Neuronal stem cell (in vitro differentiated cells): ENCODE results near the gene KIF26B.

ENCODE experiments used
- DNase-seq: peaks from one replicate; pipeline ENCODE4 v3.0.0-alpha.2; 2013; ENCODE audit warnings: low spot score
- H2AFZ ChIP-seq: one replicate; pipeline ENCODE4 v1.6.1; 2013; ENCODE audit warnings: mild to moderate bottlenecking, low read length, inconsistent platforms
- H2AK5ac ChIP-seq: 2 replicates; pipeline ENCODE4 v1.6.1; 2013; ENCODE audit warnings: low read depth, mild to moderate bottlenecking, inconsistent platforms, low read length, moderate library complexity, mixed read lengths
- H2BK120ac ChIP-seq: 2 replicates; pipeline ENCODE4 v1.6.1; 2013; ENCODE audit warnings: low read depth, mild to moderate bottlenecking, inconsistent platforms, low read length, moderate library complexity, mixed read lengths
- H2BK12ac ChIP-seq: one replicate; pipeline ENCODE4 v1.6.1; 2013; ENCODE audit warnings: low read length, inconsistent platforms
- H2BK15ac ChIP-seq: 2 replicates; pipeline ENCODE4 v1.6.1; 2013; ENCODE audit warnings: mild to moderate bottlenecking, low read length, inconsistent platforms, mixed read lengths
- H2BK5ac ChIP-seq: one replicate; pipeline ENCODE4 v1.6.1; 2013; ENCODE audit warnings: inconsistent platforms, mild to moderate bottlenecking, low read length, moderate library complexity
- H3K14ac ChIP-seq: one replicate; pipeline ENCODE4 v1.6.1; 2013; ENCODE audit warnings: low read length, inconsistent platforms
- H3K18ac ChIP-seq: 2 replicates; pipeline ENCODE4 v1.6.1; 2013; ENCODE audit warnings: low read length, inconsistent platforms
- H3K23ac ChIP-seq: 2 replicates; pipeline ENCODE4 v1.6.1; 2013; ENCODE audit warnings: low read depth, mild to moderate bottlenecking, mixed read lengths, low read length, inconsistent platforms; ENCODE audit not compliant: poor library complexity
- H3K27ac ChIP-seq: replicated peaks from 3 replicates; pipeline ENCODE4 v1.5.1; 2013; ENCODE audit warnings: low read length, inconsistent platforms
- H3K27me3 ChIP-seq, 3 experiments: 2 replicates each; pipeline ENCODE4 v1.6.1; 2013; ENCODE audit warnings: low read length in 3 of 3, mild to moderate bottlenecking in 2 of 3, inconsistent platforms in 1 of 3, low read depth in 1 of 3, mixed read lengths in 1 of 3, moderate library complexity in 1 of 3; ENCODE audit not compliant: control insufficient read depth in 3 of 3, insufficient read depth in 3 of 3
- H3K36me3 ChIP-seq, 2 donors: replicated peaks in 1 of 2; 2 replicates each; pipeline ENCODE4 v1.6.1; 2013; ENCODE audit warnings: low read length in 2 of 2; ENCODE audit not compliant: control insufficient read depth in 2 of 2, insufficient read depth in 2 of 2
- H3K4ac ChIP-seq: 2 replicates; pipeline ENCODE4 v1.6.1; 2013; ENCODE audit warnings: inconsistent platforms, mild to moderate bottlenecking, low read length, moderate library complexity
- H3K4me1 ChIP-seq, 2 donors: 1 replicate in 1 of 2; 2 replicates in 1 of 2; pipeline ENCODE4 v1.6.1; 2013; ENCODE audit warnings: low read length in 2 of 2, low read depth in 1 of 2; ENCODE audit not compliant: control insufficient read depth in 2 of 2, insufficient read depth in 1 of 2
- H3K4me2 ChIP-seq: one replicate; pipeline ENCODE4 v1.6.1; 2013; ENCODE audit warnings: mild to moderate bottlenecking, low read length, inconsistent platforms; ENCODE audit not compliant: insufficient read depth, poor library complexity, severe bottlenecking
- H3K4me3 ChIP-seq, 2 donors: 2 replicates each; pipeline ENCODE4 v1.5.1; 2013; ENCODE audit warnings: low read length in 2 of 2, mild to moderate bottlenecking in 2 of 2, inconsistent platforms in 1 of 2, moderate library complexity in 1 of 2
- H3K79me1 ChIP-seq: one replicate; pipeline ENCODE4 v1.6.1; 2013; ENCODE audit warnings: low read depth, mild to moderate bottlenecking, inconsistent platforms, low read length, moderate library complexity
- H3K9ac ChIP-seq: one replicate; pipeline ENCODE4 v1.6.1; 2013; ENCODE audit warnings: mild to moderate bottlenecking, low read depth, low read length, inconsistent platforms; ENCODE audit not compliant: poor library complexity
- H3K9me3 ChIP-seq, 2 donors: replicated peaks in 1 of 2; 2 replicates each; pipeline versions ENCODE3 to v1.6.1; 2013; ENCODE audit warnings: low read length in 2 of 2, mild to moderate bottlenecking in 2 of 2, inconsistent platforms in 1 of 2, low read depth in 1 of 2, mixed read lengths in 1 of 2, moderate library complexity in 1 of 2; ENCODE audit not compliant: control insufficient read depth in 2 of 2, insufficient read depth in 1 of 2
- H4K8ac ChIP-seq: one replicate; pipeline ENCODE4 v1.6.1; 2013; ENCODE audit warnings: low read depth, mild to moderate bottlenecking, inconsistent platforms, low read length, moderate library complexity
- H4K91ac ChIP-seq: one replicate; pipeline ENCODE4 v1.6.1; 2013; ENCODE audit warnings: low read length, low read depth, mild to moderate bottlenecking, inconsistent platforms; ENCODE audit not compliant: poor library complexity
- WGBS, 2 donors: extraction: QIAGEN DNeasy Blood & Tissue Kit; methylation state at CpG; one replicate each; pipeline ENCODE4 v1.1.7; 2013; ENCODE audit warnings: missing lambda C conversion rate in 2 of 2, mixed read lengths in 1 of 2; ENCODE audit not compliant: insufficient read length in 2 of 2, insufficient replicate concordance in 1 of 2; ENCODE audit errors: extremely low coverage in 2 of 2; 5-methylcytosine and 5-hydroxymethylcytosine counted together

The KIF26B gene

GRCh38 chr1:245654460-245655050 lies 499.8 kb downstream of the KIF26B start:
- Histone ChIP-seq H3K14ac (no peak overlapping the region), H3K27ac (no peak overlapping the region)
- no CpG with 5 or more reads among the region's 9 CpGs for WGBS, 2 donors

GRCh38 chr1:245656189-245656717 lies 501.5 kb downstream of the KIF26B start:
- H3K14ac ChIP-seq, result no peak overlapping the region
- H3K18ac ChIP-seq, result no peak overlapping the region
- H4K91ac ChIP-seq, result no peak overlapping the region
- no peak overlapping the region for H3K9ac ChIP-seq
- H3K4ac ChIP-seq, result no peak overlapping the region
- H2BK120ac ChIP-seq, result no peak overlapping the region
- H3K79me1 ChIP-seq, result no peaks in the 10 kb centered on the region
- no CpG with 5 or more reads among the region's 11 CpGs for WGBS, 2 donors
- no peak overlapping the region for H3K4me2 ChIP-seq
- no peak overlapping the region for H2BK15ac ChIP-seq
- no peaks in the 10 kb centered on the region for H3K4me1 ChIP-seq
- H4K8ac ChIP-seq, result no peak overlapping the region
- H2BK12ac ChIP-seq, result no peak overlapping the region
- H3K4me3 ChIP-seq, result no peak overlapping the region
- no peaks in the 10 kb centered on the region for H3K36me3 ChIP-seq
- no peaks in the 10 kb centered on the region for H3K27me3 ChIP-seq
- no peak overlapping the region for H2AFZ ChIP-seq
- H3K23ac ChIP-seq, result no peak overlapping the region
- no peak overlapping the region for H2BK5ac ChIP-seq
- no peak overlapping the region for H2AK5ac ChIP-seq
- H3K27ac ChIP-seq, result no peak overlapping the region
- H3K9me3 ChIP-seq, result peaks cover 2 to 6% of the 10 kb centered on the region in 2 donors
- DNase-seq, result no peak

More at GRCh38 chr1:245654460-245655050, 499.8 kb downstream of the KIF26B start:
- Histone ChIP-seq H2BK12ac (no peak overlapping the region), H3K9ac (no peak overlapping the region), H3K79me1 (no peaks in the 10 kb centered on the region), H3K4me3 (no peak overlapping the region), H3K4me2 (no peak overlapping the region), H3K23ac (no peak overlapping the region), H2BK5ac (no peak overlapping the region), H4K91ac (no peak overlapping the region), H2AK5ac (no peak overlapping the region), H3K27me3 (no peaks in the 10 kb centered on the region), H2BK120ac (no peak overlapping the region), H2AFZ (no peak overlapping the region), H3K36me3 (peaks cover 0 to 2% of the 10 kb centered on the region in 2 donors), H3K18ac (no peak overlapping the region), H3K4ac (no peak overlapping the region), H3K9me3 (peaks cover 2 to 13% of the 10 kb centered on the region in 2 donors), H2BK15ac (no peak overlapping the region), H3K4me1 (no peaks in the 10 kb centered on the region), H4K8ac (no peak overlapping the region)
- DNase-seq, result no peak

- H3K23ac ChIP-seq, result no peak overlapping the region
- no peaks in the 10 kb centered on the region for H3K4me1 ChIP-seq
- no peak overlapping the region for H2BK120ac ChIP-seq
- H3K4me2 ChIP-seq, result no peak overlapping the region
- no peak overlapping the region for H3K18ac ChIP-seq
- no peak overlapping the region for H3K27ac ChIP-seq
- H2BK12ac ChIP-seq, result no peak overlapping the region
- no peak overlapping the region for H4K91ac ChIP-seq
- no peaks in the 10 kb centered on the region for H3K27me3 ChIP-seq
- no peak overlapping the region for H2BK5ac ChIP-seq
- no peak overlapping the region for H4K8ac ChIP-seq
- no peak overlapping the region for H2AFZ ChIP-seq
- H2BK15ac ChIP-seq, result no peak overlapping the region
- no CpG with 5 or more reads among the region's 6 CpGs for WGBS, 2 donors
- DNase-seq, result no peak
- no peaks in the 10 kb centered on the region for H3K79me1 ChIP-seq
- H3K4ac ChIP-seq, result no peak overlapping the region
- no peak overlapping the region for H3K9ac ChIP-seq
- H3K4me3 ChIP-seq, result no peak overlapping the region
- no peak overlapping the region for H2AK5ac ChIP-seq
- H3K9me3 ChIP-seq, result no peaks in the 10 kb centered on the region
- no peak overlapping the region for H3K14ac ChIP-seq
- no peaks in the 10 kb centered on the region for H3K36me3 ChIP-seq
These were observed 502.6 kb downstream of the KIF26B start for GRCh38 chr1:245657371-245657770.

GRCh38 chr1:245663373-245663772 lies 508.6 kb downstream of the KIF26B start:
- no peaks in the 10 kb centered on the region for H3K27me3 ChIP-seq
- no peak overlapping the region for H2AFZ ChIP-seq
- H2BK120ac ChIP-seq, result no peak overlapping the region
- H3K79me1 ChIP-seq, result no peaks in the 10 kb centered on the region
- no peak overlapping the region for H2AK5ac ChIP-seq
- H2BK15ac ChIP-seq, result no peak overlapping the region
- DNase-seq, result no peak
- H4K91ac ChIP-seq, result no peak overlapping the region
- H3K18ac ChIP-seq, result no peak overlapping the region
- H3K4me1 ChIP-seq, result no peaks in the 10 kb centered on the region
- no peak overlapping the region for H3K27ac ChIP-seq
- H3K23ac ChIP-seq, result no peak overlapping the region
- no peak overlapping the region for H3K14ac ChIP-seq
- H3K4me3 ChIP-seq, result no peak overlapping the region
- no peak overlapping the region for H3K9ac ChIP-seq
- H2BK5ac ChIP-seq, result no peak overlapping the region
- no peak overlapping the region for H3K4ac ChIP-seq
- no peak overlapping the region for H3K4me2 ChIP-seq
- no peaks in the 10 kb centered on the region for H3K9me3 ChIP-seq
- no peak overlapping the region for H4K8ac ChIP-seq
- no peaks in the 10 kb centered on the region for H3K36me3 ChIP-seq
- H2BK12ac ChIP-seq, result no peak overlapping the region
- WGBS, 2 donors, result no CpG with 5 or more reads among the region's 3 CpGs
